HepG2 (cell line): ENCODE data around the gene CHP1. TPM values are rescaled to one million over a fixed set of nuclear protein-coding genes. Genes with fewer than 3 reads are reported as not detected.

Experiments used
- HNF4G ChIP-seq, 2 experiments: sonication (generic) in 1 of 2; formaldehyde crosslinking in 1 of 2; IDR thresholded peaks; 2 replicates each; pipeline versions ENCODE4 v1.4.0 to v1.6.1; 2011 to 2020; ENCODE audit warnings: borderline replicate concordance in 2 of 2, low read depth in 2 of 2, mild to moderate bottlenecking in 2 of 2, low read length in 1 of 2, missing genetic modification reagents in 1 of 2, moderate library complexity in 1 of 2
- HNRNPUL1 ChIP-seq: fragments of 200-400 bp; formaldehyde crosslinking; IDR thresholded peaks from 2 replicates; pipeline ENCODE4 v1.6.1; 2017; ENCODE audit warnings: low read depth, mild to moderate bottlenecking, low read length, moderate library complexity
- KDM6A ChIP-seq: IDR thresholded peaks from 2 replicates; pipeline ENCODE4 v1.6.1; 2016; ENCODE audit warnings: low read depth
- MIER3 ChIP-seq: IDR thresholded peaks from 2 replicates; pipeline ENCODE4 v1.6.1; 2016; ENCODE audit warnings: missing compliant biosample characterization, borderline replicate concordance
- NFKB2 ChIP-seq: sonication (generic); formaldehyde crosslinking; IDR thresholded peaks from 2 replicates; pipeline ENCODE4 v1.4.0; 2020; ENCODE audit warnings: missing genetic modification reagents, borderline replicate concordance
- ONECUT2 ChIP-seq: sonication (generic); formaldehyde crosslinking; IDR thresholded peaks from 2 replicates; pipeline ENCODE4 v1.4.0; 2020; ENCODE audit warnings: missing genetic modification reagents
- PITX1 ChIP-seq: sonication (generic); formaldehyde crosslinking; IDR thresholded peaks from 2 replicates; pipeline ENCODE4 v1.5.1; 2020; ENCODE audit warnings: mild to moderate bottlenecking, missing genetic modification reagents
- PTBP1 ChIP-seq: fragments of 200-400 bp; formaldehyde crosslinking; IDR thresholded peaks from 2 replicates; pipeline ENCODE4 v1.6.1; 2018; ENCODE audit warnings: low read length, low read depth; ENCODE audit not compliant: poor library complexity, severe bottlenecking
- RARA ChIP-seq: IDR thresholded peaks from 2 replicates; pipeline ENCODE4 v1.6.1; 2016; ENCODE audit warnings: missing genetic modification reagents, missing compliant biosample characterization
- RNF219 ChIP-seq: sonication (generic); formaldehyde crosslinking; IDR thresholded peaks from 2 replicates; pipeline ENCODE4 v1.5.0; 2020; ENCODE audit warnings: mild to moderate bottlenecking, missing genetic modification reagents
- SRY ChIP-seq: sonication (generic); formaldehyde crosslinking; IDR thresholded peaks from 2 replicates; pipeline ENCODE4 v1.8.0; 2022; ENCODE audit warnings: mild to moderate bottlenecking, missing genetic modification reagents
- ZBTB14 ChIP-seq: sonication (generic); formaldehyde crosslinking; IDR thresholded peaks from 2 replicates; pipeline ENCODE4 v1.4.0; 2020; ENCODE audit warnings: missing genetic modification reagents
- ZBTB21 ChIP-seq: sonication (generic); formaldehyde crosslinking; IDR thresholded peaks from 2 replicates; pipeline ENCODE4 v1.4.0; 2020; ENCODE audit warnings: missing genetic modification reagents
- ZNF256 ChIP-seq: sonication (generic); formaldehyde crosslinking; conservative IDR thresholded peaks from 2 replicates; pipeline ENCODE4 v1.4.0; 2020; ENCODE audit warnings: missing genetic modification reagents
- ZNF264 ChIP-seq: sonication (generic); formaldehyde crosslinking; IDR thresholded peaks from 2 replicates; pipeline ENCODE4 v1.4.0; 2020; ENCODE audit warnings: missing genetic modification reagents
- ZNF280D ChIP-seq: sonication (generic); formaldehyde crosslinking; IDR thresholded peaks from 2 replicates; pipeline ENCODE4 v1.5.1; 2020; ENCODE audit warnings: mild to moderate bottlenecking, missing genetic modification reagents
- ZNF512B ChIP-seq: sonication (generic); formaldehyde crosslinking; IDR thresholded peaks from 2 replicates; pipeline ENCODE4 v1.5.1; 2020; ENCODE audit warnings: missing genetic modification reagents, mild to moderate bottlenecking, borderline replicate concordance
- ZNF773 ChIP-seq: sonication (generic); formaldehyde crosslinking; IDR thresholded peaks from 2 replicates; pipeline ENCODE4 v1.4.0; 2020; ENCODE audit warnings: missing genetic modification reagents, borderline replicate concordance
- ZSCAN25 ChIP-seq: sonication (generic); formaldehyde crosslinking; IDR thresholded peaks from 2 replicates; pipeline ENCODE4 v1.8.0; 2022; ENCODE audit warnings: mild to moderate bottlenecking, missing genetic modification reagents
- ZSCAN9 ChIP-seq: IDR thresholded peaks from 2 replicates; pipeline ENCODE4 v1.6.1; 2016; ENCODE audit warnings: borderline replicate concordance
- polyA plus RNA-seq, 8 experiments: library from polyadenylated mRNA; depleted of rRNA in 3 of 8; stranded (reverse) in 7 of 8; unstranded in 1 of 8; fragments of >200 nt; fragmentation: Illumina TruSeq in 4 of 8; extraction: Trizol in 4 of 8; gene quantifications; 2 replicates each; pipeline versions ENCODE4 v1.2.1 to v1.2.3, GENCODE V29; 2011 to 2016; ENCODE audit warnings: low read depth in 4 of 8, missing spikeins in 1 of 8, mixed read lengths in 1 of 8; ENCODE audit not compliant: insufficient read depth in 1 of 8
- total RNA-seq, 5 experiments: library from RNA; depleted of rRNA; stranded (reverse); fragments of >200 nt; fragmentation: Illumina TruSeq; extraction: Trizol; gene quantifications; 2 replicates each; pipeline ENCODE4 v1.2.3, GENCODE V29; 2016; ENCODE audit warnings: low read depth in 1 of 5

Gene CHP1
- total and polyA plus RNA-seq, 2 of the 13 experiments (the other 11 are each of a cell fraction or from before 2014, with no cell fraction given), result 49.6 to 76.4 TPM

GRCh38 chr15:41259546-41260189, 28.6 kb downstream of the CHP1 start (continued):
- TF ChIP-seq ZNF280D (CRISPR knock-in tag) (peak; percentile 94), KDM6A (CRISPR knock-in tag) (peak; percentile 86), ZNF256 (CRISPR knock-in tag) (no peak), ZNF264 (CRISPR knock-in tag) (peak; percentile 89), NFKB2 (CRISPR knock-in tag) (peak; percentile 66; the same call in 1 of the 2 replicates), HNF4G (IDR thresholded peaks at IDR 0.05; ENCODE audit: borderline replicate concordance, low read depth, low read length) (peak; percentile 75; the same call in 1 of the 2 replicates), HNF4G (CRISPR knock-in tag; IDR thresholded peaks at IDR 0.05; ENCODE audit: borderline replicate concordance, low read depth) (peak; percentile 93), ZSCAN25 (CRISPR knock-in tag) (no peak), RARA (CRISPR knock-in tag) (peak; percentile 99), ZSCAN9 (CRISPR knock-in tag) (peak; percentile 81), SRY (CRISPR knock-in tag) (peak; percentile 37; the same call in 1 of the 2 replicates), ZBTB21 (CRISPR knock-in tag) (no peak), ONECUT2 (CRISPR knock-in tag) (0 out of 2 replicates have a peak, but pooled peaks have one; percentile 12), HNRNPUL1 (no peak), MIER3 (CRISPR knock-in tag) (peak; percentile 73; the same call in 1 of the 2 replicates), ZBTB14 (no peak), RNF219 (CRISPR knock-in tag) (no peak), PTBP1 (no peak), PITX1 (CRISPR knock-in tag) (peak; percentile 98), ZNF773 (CRISPR knock-in tag) (no peak), ZNF512B (no peak)
